Body of pancreas (tissue), 4 donors: Measurements from ENCODE around the gene KRT74.

ENCODE experiments used
- POLR2A ChIP-seq, 3 donors: fragments of 450-650 bp; IDR thresholded peaks; one replicate each; pipeline ENCODE4 v1.6.1; 2016; ENCODE audit warnings: antibody characterized with exemption in 3 of 3, mild to moderate bottlenecking in 2 of 3
- TF ChIP-seq, protein P1 (sequence below), 7 experiments: fragments of 450-650 bp in 4 of 7; fragments of 200-600 bp in 3 of 7; sonication (generic) in 3 of 7; IDR thresholded peaks; one replicate each; pipeline ENCODE4 v1.5.1; 2016 to 2019; ENCODE audit warnings: antibody characterized with exemption in 7 of 7

DNA sequence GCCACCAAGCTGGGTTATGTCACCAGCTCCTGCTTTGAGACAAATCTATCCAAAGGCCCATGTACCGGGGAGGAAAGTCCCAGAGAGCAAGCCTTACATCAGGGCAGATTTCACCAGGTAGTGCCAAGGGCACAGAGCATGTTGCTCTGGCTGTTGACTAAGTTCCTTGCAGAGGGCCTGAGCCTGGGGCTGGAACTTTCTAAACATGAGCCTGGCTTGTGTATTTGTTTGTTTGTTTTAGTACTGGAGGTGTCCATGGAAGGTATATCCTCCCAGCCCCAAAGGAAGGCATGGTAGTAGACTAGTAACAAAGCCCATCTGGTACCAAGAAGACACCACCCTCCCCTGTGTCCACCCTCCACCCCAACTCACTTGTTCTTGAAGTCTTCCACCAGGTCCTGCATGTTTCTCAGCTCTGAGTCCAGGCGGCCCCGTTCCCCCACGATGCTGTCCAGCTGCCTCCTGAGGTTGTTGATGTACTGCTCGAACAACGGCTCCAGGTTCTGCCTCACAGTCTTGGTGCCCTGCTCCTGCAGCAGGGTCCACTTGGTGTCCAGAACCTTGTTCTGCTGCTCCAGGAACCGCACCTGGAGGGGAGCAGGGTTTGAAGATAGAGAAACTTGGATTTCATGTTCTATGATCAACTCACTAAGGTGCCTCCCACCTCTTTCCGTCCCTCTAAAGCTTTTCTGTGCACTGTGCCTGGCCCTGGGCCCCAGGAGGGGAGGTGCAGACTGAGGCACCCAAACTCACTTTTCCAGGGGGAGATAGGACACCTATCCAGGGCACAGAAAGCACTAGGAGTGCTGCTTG, 54.9 kb downstream of the KRT74 start:
- TF ChIP-seq, protein P1, sequence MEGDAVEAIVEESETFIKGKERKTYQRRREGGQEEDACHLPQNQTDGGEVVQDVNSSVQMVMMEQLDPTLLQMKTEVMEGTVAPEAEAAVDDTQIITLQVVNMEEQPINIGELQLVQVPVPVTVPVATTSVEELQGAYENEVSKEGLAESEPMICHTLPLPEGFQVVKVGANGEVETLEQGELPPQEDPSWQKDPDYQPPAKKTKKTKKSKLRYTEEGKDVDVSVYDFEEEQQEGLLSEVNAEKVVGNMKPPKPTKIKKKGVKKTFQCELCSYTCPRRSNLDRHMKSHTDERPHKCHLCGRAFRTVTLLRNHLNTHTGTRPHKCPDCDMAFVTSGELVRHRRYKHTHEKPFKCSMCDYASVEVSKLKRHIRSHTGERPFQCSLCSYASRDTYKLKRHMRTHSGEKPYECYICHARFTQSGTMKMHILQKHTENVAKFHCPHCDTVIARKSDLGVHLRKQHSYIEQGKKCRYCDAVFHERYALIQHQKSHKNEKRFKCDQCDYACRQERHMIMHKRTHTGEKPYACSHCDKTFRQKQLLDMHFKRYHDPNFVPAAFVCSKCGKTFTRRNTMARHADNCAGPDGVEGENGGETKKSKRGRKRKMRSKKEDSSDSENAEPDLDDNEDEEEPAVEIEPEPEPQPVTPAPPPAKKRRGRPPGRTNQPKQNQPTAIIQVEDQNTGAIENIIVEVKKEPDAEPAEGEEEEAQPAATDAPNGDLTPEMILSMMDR (IDR thresholded peaks at IDR 0.05), result no peak
- TF ChIP-seq POLR2A (IDR thresholded peaks at IDR 0.05), result no peak
